IMR-90 (cell line): ENCODE results near the gene ECT2. TPM values are rescaled to one million over a fixed set of nuclear protein-coding genes. Genes with fewer than 3 reads are reported as not detected.

Experiments
- ATAC-seq: fragments of 200-7000 bp; cut with Tn5 transposase; 2 replicates; pipeline ENCODE4 v1.9.1; 2020; ENCODE audit warnings: low read depth, mild to moderate bottlenecking, moderate library complexity
- BruUV-seq: library from RNA; stranded (reverse); fragments of 400-500 nt; replicated peaks from 2 replicates; lab custom pipeline; 2021; lab: Mats Ljungman, UMichigan
- CTCF ChIA-PET: fragments of 300-600 bp; formaldehyde crosslinking; extraction: SDS; loops from one replicate; lab custom pipeline; 2021; ENCODE audit warnings: antibody characterized with exemption; lab: Yijun Ruan, JAX
- POLR2A ChIA-PET: fragments of 300-600 bp; sonication (Branson Sonifier 250); formaldehyde crosslinking; loops from one replicate; lab custom pipeline; 2022; ENCODE audit warnings: antibody characterized with exemption; ENCODE audit not compliant: unreplicated experiment; lab: Charles Lee
- DNase-seq: peaks from one replicate; pipeline ENCODE4 v3.0.0; 2013
- H2AFZ ChIP-seq: replicated peaks from 2 replicates; pipeline ENCODE3; 2013; ENCODE audit warnings: low read length, mild to moderate bottlenecking; ENCODE audit not compliant: poor library complexity
- H2AK5ac ChIP-seq: 2 replicates; pipeline ENCODE4 v1.6.1; 2013; ENCODE audit warnings: low read depth, low read length, inconsistent platforms
- H2AK9ac ChIP-seq: replicated peaks from 2 replicates; pipeline ENCODE3; 2013; ENCODE audit warnings: mild to moderate bottlenecking, low read depth, low read length, moderate library complexity; ENCODE audit not compliant: poor library complexity
- H2BK120ac ChIP-seq: 2 replicates; pipeline ENCODE4 v1.6.1; 2013; ENCODE audit warnings: low read depth, low read length, inconsistent platforms
- H2BK15ac ChIP-seq: 3 replicates; pipeline ENCODE4 v1.6.1; 2013; ENCODE audit warnings: low read depth, low read length, inconsistent platforms
- H2BK20ac ChIP-seq: 2 replicates; pipeline ENCODE4 v1.6.1; 2013; ENCODE audit warnings: low read depth, mild to moderate bottlenecking, inconsistent platforms, low read length, moderate library complexity
- H2BK5ac ChIP-seq: 2 replicates; pipeline ENCODE4 v1.6.1; 2013; ENCODE audit warnings: mild to moderate bottlenecking, low read depth, low read length, inconsistent platforms; ENCODE audit not compliant: poor library complexity, severe bottlenecking
- H3K14ac ChIP-seq: replicated peaks from 2 replicates; pipeline ENCODE4 v1.6.1; 2013; ENCODE audit warnings: low read depth, low read length, inconsistent platforms
- H3K18ac ChIP-seq: 2 replicates; pipeline ENCODE4 v1.6.1; 2013; ENCODE audit warnings: low read depth, low read length, control low read depth
- H3K23ac ChIP-seq: 2 replicates; pipeline ENCODE4 v1.6.1; 2013; ENCODE audit warnings: low read depth, low read length, inconsistent platforms
- H3K27ac ChIP-seq: 2 replicates; pipeline ENCODE4 v1.5.1; 2013; ENCODE audit warnings: mild to moderate bottlenecking, control low read depth, low read length; ENCODE audit not compliant: insufficient read depth
- H3K27me3 ChIP-seq: 2 replicates; pipeline ENCODE4 v1.6.1; 2013; ENCODE audit warnings: low read length; ENCODE audit not compliant: control insufficient read depth, insufficient read depth
- H3K36me3 ChIP-seq: 2 replicates; pipeline ENCODE4 v1.6.1; 2013; ENCODE audit warnings: low read length, mixed read lengths; ENCODE audit not compliant: control insufficient read depth, insufficient read depth
- H3K4ac ChIP-seq: 2 replicates; pipeline ENCODE4 v1.6.1; 2013; ENCODE audit warnings: low read depth, low read length, inconsistent platforms
- H3K4me1 ChIP-seq: 2 replicates; pipeline ENCODE4 v1.6.1; 2013; ENCODE audit warnings: low read length, mixed read lengths; ENCODE audit not compliant: control insufficient read depth, insufficient read depth
- H3K4me2 ChIP-seq: 2 replicates; pipeline ENCODE4 v1.6.1; 2013; ENCODE audit warnings: low read depth, mild to moderate bottlenecking, control low read depth, low read length, moderate library complexity
- H3K4me3 ChIP-seq: 2 replicates; pipeline ENCODE4 v1.5.1; 2013; ENCODE audit warnings: low read depth, mild to moderate bottlenecking, control low read depth, low read length, moderate library complexity; ENCODE audit not compliant: insufficient read depth
- H3K56ac ChIP-seq: 2 replicates; pipeline ENCODE4 v1.6.1; 2013; ENCODE audit warnings: low read length, inconsistent platforms; ENCODE audit not compliant: insufficient read depth; ENCODE audit errors: extremely low read depth
- H3K79me1 ChIP-seq, 2 experiments: 2 replicates each; pipeline ENCODE4 v1.6.1; 2013; ENCODE audit warnings: low read length in 2 of 2, inconsistent platforms in 1 of 2, low read depth in 1 of 2
- H3K9ac ChIP-seq: 2 replicates; pipeline ENCODE4 v1.6.1; 2013; ENCODE audit warnings: low read depth, low read length, control low read depth
- H3K9me1 ChIP-seq: 2 replicates; pipeline ENCODE4 v1.6.1; 2013; ENCODE audit warnings: low read length, inconsistent platforms; ENCODE audit not compliant: insufficient read depth
- H3K9me3 ChIP-seq: 2 replicates; pipeline ENCODE4 v1.6.1; 2013; ENCODE audit warnings: low read length; ENCODE audit not compliant: control insufficient read depth, insufficient read depth
- H4K20me1 ChIP-seq: 2 replicates; pipeline ENCODE4 v1.6.1; 2013; ENCODE audit warnings: low read length, inconsistent platforms; ENCODE audit not compliant: insufficient read depth
- H4K5ac ChIP-seq: 2 replicates; pipeline ENCODE4 v1.6.1; 2013; ENCODE audit warnings: mild to moderate bottlenecking, low read depth, low read length, control low read depth
- H4K8ac ChIP-seq, 2 experiments: 2 replicates each; pipeline ENCODE4 v1.6.1; 2013; ENCODE audit warnings: low read depth in 2 of 2, low read length in 2 of 2, control low read depth in 1 of 2, inconsistent platforms in 1 of 2
- H4K91ac ChIP-seq: 2 replicates; pipeline ENCODE4 v1.6.1; 2013; ENCODE audit warnings: low read depth, low read length, inconsistent platforms; ENCODE audit not compliant: insufficient read depth
- BHLHE40 ChIP-seq: fragments of 150-350 bp; IDR thresholded peaks from 2 replicates; pipeline ENCODE4 v1.6.1; 2016; ENCODE audit warnings: mild to moderate bottlenecking, low read depth, low read length
- CTCF ChIP-seq: conservative IDR thresholded peaks from 2 replicates; pipeline ENCODE4 v1.5.1; 2012; ENCODE audit warnings: mild to moderate bottlenecking, low read depth, low read length, improper control_type of control experiment
- USF2 ChIP-seq: fragments of 150-350 bp; IDR thresholded peaks from 2 replicates; pipeline ENCODE4 v1.6.1; 2017; ENCODE audit warnings: mild to moderate bottlenecking, antibody characterized with exemption, low read length, low read depth
- WGBS, 2 experiments: methylation state at CpG; one replicate each; pipeline versions ENCODE4 v1.1.5 to v1.1.7; 2013; ENCODE audit warnings: missing lambda C conversion rate in 2 of 2; ENCODE audit not compliant: insufficient read length in 1 of 2; ENCODE audit errors: extremely low coverage in 2 of 2; 5-methylcytosine and 5-hydroxymethylcytosine counted together
- dilution Hi-C: fragments of 300-500 bp; cut with HindIII; formaldehyde crosslinking; loops from one replicate; pipeline ENCODE4 v1.14.3; 2018; ENCODE audit warnings: low sequenced_read_pairs; ENCODE audit not compliant: unreplicated experiment
- in situ Hi-C: fragments of 300-500 bp; cut with MboI; formaldehyde crosslinking; loops from 3 replicates; pipeline ENCODE4 v1.14.3; 2019; ENCODE audit warnings: low sequenced_read_pairs, inconsistent platforms, mixed read lengths
- intact Hi-C: fragments of 100-400 bp; cut with micrococcal nuclease; formaldehyde crosslinking; loops from 2 replicates; pipeline ENCODE4 v1.10.0; 2022
- polyA plus RNA-seq, 3 experiments: library from polyadenylated mRNA; depleted of rRNA; stranded (reverse); fragments of >200 nt; gene quantifications; 2 replicates each; pipeline ENCODE4 v1.2.3, GENCODE V29; 2012; ENCODE audit warnings: low replicate concordance in 1 of 3
- total RNA-seq: library from RNA; depleted of rRNA; stranded (reverse); fragments of >200 nt; gene quantifications from 2 replicates; pipeline ENCODE4 v1.2.3, GENCODE V29; 2012

The ECT2 gene
- total and polyA plus RNA-seq, 2 of the 4 experiments (the other 2 are of a cell fraction), result 18.1 to 37.8 TPM

DNA sequence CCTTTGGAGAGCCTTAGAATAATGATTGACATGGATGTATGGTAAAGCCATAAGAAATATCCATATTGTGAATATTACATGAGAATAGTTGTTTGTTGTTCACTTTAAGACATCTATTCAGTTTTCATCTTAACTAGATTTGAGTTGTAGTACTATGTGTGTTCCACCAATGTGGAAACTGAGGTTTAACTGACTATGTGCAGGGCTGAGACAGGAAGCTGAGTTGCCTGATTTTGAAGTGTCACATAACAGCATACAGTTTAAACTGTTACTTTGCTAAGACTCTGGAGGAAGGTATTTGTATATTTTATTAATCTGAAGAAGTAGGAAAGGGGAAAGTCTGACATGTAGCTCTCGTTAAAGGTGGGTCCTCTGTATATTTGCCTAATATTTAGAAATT lies 2.1 kb downstream of the ECT2 start:
- CTCF ChIA-PET, result interaction anchor here (0.8 kb wide), 2 partner anchors 10 to 42 kb away, joined by 3 to 5 read pairs; partner anchors contain the start of gene NCEH1
- in situ Hi-C loops, result no loop called here
- Histone ChIP-seq H3K4me2 (no peak overlapping the region), H3K9me3 (no peaks in the 10 kb centered on the region), H4K20me1 (no peaks in the 10 kb centered on the region), H2BK15ac (no peak overlapping the region), H4K91ac (no peak overlapping the region), H3K27ac (no peak overlapping the region), H3K56ac (no peak overlapping the region), H2AFZ (no peak overlapping the region), H3K4me1 (no peaks in the 10 kb centered on the region), H2BK120ac (peak overlapping the region; percentile 3; the same call in 1 of the 2 replicates), H3K18ac (no peak overlapping the region), H4K8ac (no peak overlapping the region), H3K14ac (no peak overlapping the region), H3K9me1 (no peaks in the 10 kb centered on the region), H3K27me3 (no peaks in the 10 kb centered on the region), H3K36me3 (peaks cover 4% of the 10 kb centered on the region; the same call in 1 of the 2 replicates), H4K5ac (no peak overlapping the region), H2BK5ac (no peak overlapping the region), H2BK20ac (no peak overlapping the region), H3K9ac (no peak overlapping the region), H3K4me3 (no peak overlapping the region), H3K79me1 (peaks cover 14 to 20% of the 10 kb centered on the region in 2 experiments), H3K4ac (0 out of 2 replicates have a peak overlapping the region, but pooled peaks have one; percentile 15), H2AK5ac (no peak overlapping the region), H2AK9ac (no peak overlapping the region), H3K23ac (peak overlapping the region; percentile 39; the same call in 1 of the 2 replicates)
- BruUV-seq, result no TSS peak
- DNase-seq, result no peak
- dilution Hi-C loops, result no loop called here
- no peak for ATAC-seq
- intact Hi-C loops, result no loop called here
- POLR2A ChIA-PET, result no interaction called here
- WGBS, 2 experiments, result no CpG with 5 or more reads among the region's 1 CpG
- TF ChIP-seq USF2 (no peak), CTCF (no peak), BHLHE40 (no peak)
